Measurements from ENCODE around the gene NSDHL.

Gene NSDHL

GRCh38 chrX:152915541-152916241, 84.8 kb downstream of the NSDHL start:
- DNase-seq: no peak

GRCh38 chrX:152917656-152918579, 87.1 kb downstream of the NSDHL start:
- no peak for DNase-seq

DNA sequence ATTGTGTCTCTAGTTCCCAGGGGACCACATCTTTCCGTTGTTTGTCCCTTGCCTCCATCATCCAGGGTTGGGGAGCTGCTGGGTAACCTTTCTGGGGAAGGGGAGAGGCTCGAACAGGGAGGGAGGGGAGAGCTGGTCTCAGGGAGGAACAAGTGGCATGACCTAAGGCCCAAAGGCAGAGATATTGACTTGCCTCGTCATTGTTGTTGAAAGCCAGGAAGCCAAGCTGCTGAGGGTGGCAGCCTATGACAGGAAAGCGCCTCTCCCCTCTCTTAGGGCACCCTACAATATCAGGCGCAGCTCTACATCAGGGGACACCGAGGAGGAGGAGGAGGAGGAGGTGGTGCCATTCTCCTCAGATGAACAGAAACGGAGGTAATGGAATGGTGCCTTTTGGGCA, 87.8 kb downstream of the NSDHL start:
- DNase-seq: no peak
